Measurements from ENCODE around the gene PTPRT. TPM values are rescaled to one million over a fixed set of nuclear protein-coding genes. Genes with fewer than 3 reads are reported as not detected.

Gene PTPRT
- polyA plus RNA-seq, 1 experiment = not detected

- ChIA-PET POLR2A (no interaction called here), CTCF (no interaction called here)
- Histone ChIP-seq H3K36me3 (ENCODE audit: control insufficient read depth, insufficient read depth, low read length) (no peaks in the 10 kb centered on the region), H3K4me3 (ENCODE audit: low read depth, low read length) (no peak overlapping the region), H3K27me3 (ENCODE audit: control insufficient read depth, insufficient read depth, low read length) (no peaks in the 10 kb centered on the region)
- no peak for DNase-seq (ENCODE audit: low read depth)
- no peak for TF ChIP-seq CTCF (IDR thresholded peaks at IDR 0.05; ENCODE audit: insufficient read depth, low read depth, low read length)
These were observed 204.1 kb downstream of the PTPRT start for GRCh38 chr20:42985628-42986027.

GRCh38 chr20:42982218-42982617 lies 207.5 kb downstream of the PTPRT start:
- Histone ChIP-seq H3K4me3 (ENCODE audit: low read depth, low read length) (no peak overlapping the region), H3K27me3 (ENCODE audit: control insufficient read depth, insufficient read depth, low read length) (no peaks in the 10 kb centered on the region), H3K36me3 (ENCODE audit: control insufficient read depth, insufficient read depth, low read length) (no peaks in the 10 kb centered on the region)
- POLR2A ChIA-PET = no interaction called here
- TF ChIP-seq CTCF (IDR thresholded peaks at IDR 0.05; ENCODE audit: insufficient read depth, low read depth, low read length) = no peak
- CTCF ChIA-PET = no interaction called here
- DNase-seq (ENCODE audit: low read depth) = no peak

- DNase-seq (ENCODE audit: low read depth) = no peak
- no peaks in the 10 kb centered on the region for H3K27me3 ChIP-seq (ENCODE audit: control insufficient read depth, insufficient read depth, low read length)
- H3K4me3 ChIP-seq (ENCODE audit: low read depth, low read length) = no peak overlapping the region
- H3K36me3 ChIP-seq (ENCODE audit: control insufficient read depth, insufficient read depth, low read length) = no peaks in the 10 kb centered on the region
- TF ChIP-seq CTCF (IDR thresholded peaks at IDR 0.05; ENCODE audit: insufficient read depth, low read depth, low read length) = no peak
- POLR2A ChIA-PET = no interaction called here
- CTCF ChIA-PET = no interaction called here
These were observed 208.5 kb downstream of the PTPRT start for GRCh38 chr20:42981253-42981652.

GRCh38 chr20:42979720-42980119 lies 210.0 kb downstream of the PTPRT start:
- POLR2A ChIA-PET = no interaction called here
- no peaks in the 10 kb centered on the region for H3K36me3 ChIP-seq (ENCODE audit: control insufficient read depth, insufficient read depth, low read length)
- DNase-seq (ENCODE audit: low read depth) = no peak
- no peaks in the 10 kb centered on the region for H3K27me3 ChIP-seq (ENCODE audit: control insufficient read depth, insufficient read depth, low read length)
- H3K4me3 ChIP-seq (ENCODE audit: low read depth, low read length) = no peak overlapping the region
- no peak for TF ChIP-seq CTCF (IDR thresholded peaks at IDR 0.05; ENCODE audit: insufficient read depth, low read depth, low read length)
- CTCF ChIA-PET = no interaction called here

- ChIA-PET CTCF (no interaction called here), POLR2A (no interaction called here)
- no peak overlapping the region for H3K4me3 ChIP-seq (ENCODE audit: low read depth, low read length)
- no peak for TF ChIP-seq CTCF (IDR thresholded peaks at IDR 0.05; ENCODE audit: insufficient read depth, low read depth, low read length)
- H3K36me3 ChIP-seq (ENCODE audit: control insufficient read depth, insufficient read depth, low read length) = no peaks in the 10 kb centered on the region
- DNase-seq (ENCODE audit: low read depth) = no peak
- no peaks in the 10 kb centered on the region for H3K27me3 ChIP-seq (ENCODE audit: control insufficient read depth, insufficient read depth, low read length)
These were observed 211.3 kb downstream of the PTPRT start for GRCh38 chr20:42978184-42978974.

Data from BJ (cell line).